HEK293T (cell line): ENCODE results near the gene LARGE1.

Source experiments
- ELF4 ChIP-seq: fragments of 450-650 bp; IDR thresholded peaks from 2 replicates; pipeline ENCODE4 v1.6.1; 2017; ENCODE audit warnings: antibody characterized with exemption
- NFRKB ChIP-seq: fragments of 450-650 bp; IDR thresholded peaks from 2 replicates; pipeline ENCODE4 v1.6.1; 2016; ENCODE audit warnings: mild to moderate bottlenecking, moderate library complexity
- SP1 ChIP-seq: fragments of 450-650 bp; IDR thresholded peaks from 2 replicates; pipeline ENCODE4 v1.6.1; 2017
- TARDBP ChIP-seq: fragments of 450-650 bp; IDR thresholded peaks from 2 replicates; pipeline ENCODE4 v1.6.1; 2016
- ZNF384 ChIP-seq: fragments of 450-650 bp; IDR thresholded peaks from 2 replicates; pipeline ENCODE4 v1.6.1; 2016
- TF ChIP-seq, protein P1 (sequence below): fragments of 450-650 bp; IDR thresholded peaks from 2 replicates; pipeline ENCODE4 v1.6.1; 2016

DNA sequence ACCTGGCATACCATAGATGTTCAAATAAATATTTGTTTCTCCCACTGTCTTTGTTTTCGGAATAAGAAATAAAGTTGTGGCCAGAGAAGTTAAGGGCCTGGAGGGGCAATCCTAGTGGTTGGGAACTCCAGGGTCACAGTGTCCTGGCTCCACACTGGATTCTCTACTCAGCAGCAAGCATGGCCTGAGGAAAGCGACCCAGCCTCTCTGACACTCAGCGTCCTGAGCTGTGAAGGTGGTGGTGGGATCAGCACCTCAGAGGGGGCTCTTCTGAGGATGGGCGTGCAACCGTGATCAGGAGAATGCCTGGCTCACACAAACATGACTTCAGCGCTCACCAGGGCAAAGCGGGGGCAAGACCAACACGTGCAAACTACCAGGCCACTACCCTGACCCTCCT lies 59.9 kb downstream of the LARGE1 start:
- TF ChIP-seq TARDBP: no peak
- no peak for TF ChIP-seq ZNF384
- TF ChIP-seq, protein P1, sequence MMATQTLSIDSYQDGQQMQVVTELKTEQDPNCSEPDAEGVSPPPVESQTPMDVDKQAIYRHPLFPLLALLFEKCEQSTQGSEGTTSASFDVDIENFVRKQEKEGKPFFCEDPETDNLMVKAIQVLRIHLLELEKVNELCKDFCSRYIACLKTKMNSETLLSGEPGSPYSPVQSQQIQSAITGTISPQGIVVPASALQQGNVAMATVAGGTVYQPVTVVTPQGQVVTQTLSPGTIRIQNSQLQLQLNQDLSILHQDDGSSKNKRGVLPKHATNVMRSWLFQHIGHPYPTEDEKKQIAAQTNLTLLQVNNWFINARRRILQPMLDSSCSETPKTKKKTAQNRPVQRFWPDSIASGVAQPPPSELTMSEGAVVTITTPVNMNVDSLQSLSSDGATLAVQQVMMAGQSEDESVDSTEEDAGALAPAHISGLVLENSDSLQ: no peak
- TF ChIP-seq NFRKB: no peak
- no peak for TF ChIP-seq SP1
- TF ChIP-seq ELF4: no peak
